Activated T-cell treated with anti-CD3 and anti-CD28 coated beads, Interleukin-2, amount 50 U/mL, for 24 hours (primary cell): ENCODE data around the gene SPATA20.
A peak's percentile ranks its signal among the peaks of the same experiment; 100 is the strongest.

Experiments used
- DNase-seq: peaks from one replicate; pipeline ENCODE4 v3.0.0-alpha.2; 2020
- H3K27ac Mint-ChIP-seq: 2 replicates; pipeline ENCODE4 v1.8.0; 2020; ENCODE audit warnings: mild to moderate bottlenecking, mixed read lengths
- H3K27me3 Mint-ChIP-seq: 2 replicates; pipeline ENCODE4 v1.8.0; 2020; ENCODE audit warnings: mixed read lengths
- H3K36me3 Mint-ChIP-seq: 2 replicates; pipeline ENCODE4 v1.8.0; 2020; ENCODE audit warnings: low read depth, mixed read lengths
- H3K4me1 Mint-ChIP-seq: 2 replicates; pipeline ENCODE4 v1.8.0; 2020; ENCODE audit warnings: low read depth, mixed read lengths
- H3K4me3 Mint-ChIP-seq: 2 replicates; pipeline ENCODE4 v1.8.0; 2020; ENCODE audit warnings: mild to moderate bottlenecking, moderate library complexity, mixed read lengths
- H3K9me3 Mint-ChIP-seq: 2 replicates; pipeline ENCODE4 v1.8.0; 2020; ENCODE audit warnings: mixed read lengths

The SPATA20 gene

DNA sequence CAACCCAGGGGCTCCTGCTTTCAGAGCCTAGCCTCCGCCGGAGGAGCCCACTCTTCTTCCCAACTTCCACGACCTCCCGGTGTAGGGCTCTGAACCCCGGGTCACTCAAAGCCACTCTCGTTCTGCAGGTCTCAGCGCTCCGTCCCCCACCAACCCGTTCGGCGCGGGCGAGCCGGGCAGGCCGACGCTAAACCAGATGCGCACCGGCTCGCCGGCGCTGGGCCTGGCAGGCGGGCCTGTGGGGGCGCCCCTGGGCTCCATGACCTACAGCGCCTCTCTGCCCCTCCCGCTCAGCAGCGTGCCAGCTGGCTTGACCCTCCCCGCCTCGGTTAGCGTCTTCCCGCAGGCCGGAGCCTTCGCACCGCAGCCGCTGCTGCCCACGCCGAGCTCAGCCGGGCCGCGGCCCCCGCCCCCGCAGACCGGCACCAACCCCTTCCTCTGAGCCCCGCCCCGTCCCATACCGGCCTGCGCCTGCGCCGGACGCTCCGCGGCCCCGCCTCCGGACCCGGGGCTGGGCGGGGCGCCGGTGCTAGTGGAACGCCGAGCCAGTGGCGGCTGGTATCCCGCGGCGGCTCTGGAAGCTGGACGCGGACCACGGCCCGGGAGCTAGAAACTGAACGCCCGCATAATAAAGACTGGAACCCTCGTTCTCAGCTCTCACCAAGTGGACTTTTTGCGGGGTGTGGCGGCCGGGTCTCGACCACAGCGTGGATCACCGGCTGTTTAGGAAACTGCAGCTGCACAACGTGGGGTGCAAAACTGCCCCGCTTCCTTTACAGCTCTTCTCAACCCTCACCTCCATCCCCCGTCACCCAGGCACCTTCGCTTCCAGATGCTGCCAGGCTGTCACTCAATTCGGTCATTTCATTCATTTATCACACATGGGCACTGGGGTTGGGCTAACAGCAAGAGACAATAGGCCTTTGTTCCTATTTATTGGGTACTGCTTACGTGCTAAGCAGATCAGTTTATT is 5.0 kb upstream of the SPATA20 start:
- Mint-ChIP-seq H3K36me3 (no peaks in the 10 kb centered on the region), H3K9me3 (no peaks in the 10 kb centered on the region), H3K4me3 (peak overlapping the region; percentile 78), H3K27me3 (peaks cover 13% of the 10 kb centered on the region), H3K4me1 (peaks cover 17% of the 10 kb centered on the region), H3K27ac (no peak overlapping the region)
- peak; percentile 94 for DNase-seq

DNA sequence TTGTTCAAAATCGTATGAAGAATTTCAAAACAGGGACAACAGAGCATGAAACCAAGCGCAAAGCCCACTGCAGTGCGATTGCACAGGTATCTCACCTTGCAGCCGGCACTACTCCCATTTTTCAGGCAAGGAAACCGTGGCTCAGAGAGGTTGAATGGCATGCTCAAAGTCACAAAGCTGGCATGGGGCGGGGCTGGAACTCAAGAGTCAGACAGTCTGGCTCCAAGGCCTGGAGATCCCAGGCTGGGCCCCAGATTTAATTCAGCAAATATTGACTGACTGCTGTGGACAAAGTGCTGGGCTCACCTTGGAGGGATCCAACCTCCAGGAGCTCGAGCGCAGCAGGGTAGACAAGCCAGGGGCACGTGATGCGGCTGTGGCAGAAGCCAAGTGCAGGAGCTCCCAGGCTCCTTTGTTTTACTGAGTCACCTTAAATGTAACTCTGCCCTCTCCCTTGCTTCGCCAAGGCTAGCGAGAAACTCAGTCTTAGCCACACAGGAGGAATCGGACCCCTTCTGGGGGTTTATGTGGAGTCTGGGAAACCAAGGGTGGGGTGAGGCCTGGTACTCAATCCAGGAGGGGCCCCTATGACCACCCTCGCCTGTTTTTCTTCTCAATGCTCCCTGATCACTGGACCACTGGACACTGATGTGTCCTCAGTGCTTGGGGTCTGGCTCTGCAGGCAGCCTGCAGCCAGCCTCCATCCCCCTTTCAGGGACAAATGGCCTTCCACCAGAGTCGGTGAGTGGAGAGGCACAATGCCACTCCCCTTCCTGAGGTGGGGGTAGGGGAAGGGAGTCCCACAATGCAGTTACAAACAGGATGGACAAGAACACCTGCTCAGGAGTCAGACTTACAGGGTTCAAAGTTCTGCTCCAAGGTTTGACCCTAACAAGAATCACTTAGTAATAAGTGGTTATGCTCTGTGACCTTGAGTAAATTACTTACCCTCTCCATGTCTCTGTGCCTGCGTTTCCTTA is 3.9 kb upstream of the SPATA20 start:
- Mint-ChIP-seq H3K36me3 (no peaks in the 10 kb centered on the region), H3K4me1 (peaks cover 20% of the 10 kb centered on the region), H3K4me3 (peak overlapping the region; percentile 78), H3K27ac (no peak overlapping the region), H3K9me3 (no peaks in the 10 kb centered on the region), H3K27me3 (peaks cover 13% of the 10 kb centered on the region)
- no peak for DNase-seq

DNA sequence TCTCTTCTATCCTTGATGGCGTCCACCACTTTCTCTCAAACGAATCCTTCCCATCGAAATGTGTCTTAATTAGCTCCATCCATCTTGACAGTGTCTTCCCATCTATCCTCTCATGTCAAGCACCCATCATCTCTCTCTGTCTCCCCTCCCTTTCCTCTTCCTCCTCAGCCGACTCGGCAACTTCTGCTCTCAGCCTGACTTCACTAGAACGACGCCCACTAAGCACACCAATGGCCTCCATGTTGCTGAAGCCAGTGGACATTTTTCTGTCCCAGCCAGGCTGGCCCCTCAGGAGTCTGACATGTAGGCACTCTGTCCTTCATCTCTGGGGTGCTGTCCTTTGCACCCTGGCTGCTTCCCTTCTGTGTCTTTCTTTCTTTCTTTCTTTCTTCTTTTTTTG is 2.5 kb upstream of the SPATA20 start:
- peaks cover 20% of the 10 kb centered on the region for H3K4me1 Mint-ChIP-seq
- H3K27me3 Mint-ChIP-seq = peaks cover 13% of the 10 kb centered on the region
- no peak for DNase-seq
- H3K9me3 Mint-ChIP-seq = no peaks in the 10 kb centered on the region
- no peak overlapping the region for H3K4me3 Mint-ChIP-seq
- H3K27ac Mint-ChIP-seq = no peak overlapping the region
- H3K36me3 Mint-ChIP-seq = no peaks in the 10 kb centered on the region

- Mint-ChIP-seq H3K27ac (no peak overlapping the region), H3K4me3 (no peak overlapping the region), H3K4me1 (peaks cover 20% of the 10 kb centered on the region), H3K9me3 (no peaks in the 10 kb centered on the region), H3K36me3 (no peaks in the 10 kb centered on the region), H3K27me3 (peaks cover 13% of the 10 kb centered on the region)
- no peak for DNase-seq
Observed at GRCh38 chr17:50545311-50545710, 1.7 kb upstream of the SPATA20 start.

DNA sequence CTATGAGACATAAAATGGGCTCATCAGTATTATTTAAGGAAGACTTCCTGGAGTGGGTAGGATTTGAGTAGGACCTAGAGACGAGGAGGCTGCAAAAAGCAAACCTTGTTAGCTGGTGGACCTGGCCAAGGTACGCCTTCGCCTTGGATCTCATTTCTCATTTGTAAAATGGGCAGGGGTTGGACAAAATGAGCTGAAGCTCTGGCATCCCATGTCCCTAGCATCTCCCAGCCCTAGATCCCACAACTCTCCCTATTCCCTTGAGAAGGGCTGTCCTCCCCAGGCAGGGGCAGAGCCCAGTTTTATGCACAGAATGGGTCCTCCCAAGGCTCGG is 306 bp upstream of the SPATA20 start:
- H3K4me3 Mint-ChIP-seq = peak overlapping the region; percentile 8
- H3K27ac Mint-ChIP-seq = no peak overlapping the region

DNA sequence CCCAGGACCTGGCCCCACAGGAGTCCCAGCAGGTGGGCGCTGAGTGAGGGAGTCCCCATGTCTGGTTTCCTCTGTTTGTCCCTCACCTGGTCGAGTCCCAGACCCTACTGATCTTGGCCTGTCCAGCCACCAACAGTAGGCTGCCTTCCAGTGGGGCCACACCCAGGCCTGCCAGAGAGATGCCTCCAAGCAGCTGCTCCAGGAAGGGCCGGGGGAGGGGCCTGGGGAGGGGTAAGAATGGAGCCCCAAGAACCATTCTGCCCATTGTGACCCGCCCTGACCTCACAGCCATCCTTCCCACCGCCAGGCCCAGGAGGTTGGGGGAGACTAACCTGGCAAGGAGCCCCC is 736 bp downstream of the SPATA20 start:
- Mint-ChIP-seq H3K27me3 (peaks cover 13% of the 10 kb centered on the region), H3K4me1 (peaks cover 5% of the 10 kb centered on the region), H3K9me3 (no peaks in the 10 kb centered on the region), H3K4me3 (peak overlapping the region; percentile 66), H3K27ac (no peak overlapping the region), H3K36me3 (no peaks in the 10 kb centered on the region)
- no peak for DNase-seq

More for the DNA sequence above, 306 bp upstream of the SPATA20 start:
- Mint-ChIP-seq H3K4me1 (peaks cover 14% of the 10 kb centered on the region), H3K9me3 (no peaks in the 10 kb centered on the region), H3K27me3 (peaks cover 13% of the 10 kb centered on the region), H3K36me3 (no peaks in the 10 kb centered on the region)
- DNase-seq = no peak

DNA sequence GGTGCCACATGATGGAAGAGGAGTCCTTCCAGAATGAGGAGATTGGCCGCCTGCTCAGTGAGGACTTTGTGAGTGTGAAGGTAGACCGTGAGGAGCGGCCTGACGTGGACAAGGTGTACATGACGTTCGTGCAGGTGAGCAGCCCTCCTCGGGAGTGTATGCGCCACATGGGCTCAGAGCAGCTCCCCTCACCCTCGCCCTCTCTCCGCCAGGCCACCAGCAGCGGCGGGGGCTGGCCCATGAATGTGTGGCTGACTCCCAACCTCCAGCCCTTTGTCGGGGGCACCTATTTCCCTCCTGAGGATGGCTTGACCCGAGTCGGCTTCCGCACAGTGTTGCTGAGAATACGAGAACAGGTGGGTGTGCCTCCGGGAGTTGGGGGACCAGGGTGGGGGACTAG is 1.9 kb downstream of the SPATA20 start:
- no peaks in the 10 kb centered on the region for H3K36me3 Mint-ChIP-seq
- peaks cover 5% of the 10 kb centered on the region for H3K4me1 Mint-ChIP-seq
- no peaks in the 10 kb centered on the region for H3K9me3 Mint-ChIP-seq
- no peak overlapping the region for H3K27ac Mint-ChIP-seq
- no peak overlapping the region for H3K4me3 Mint-ChIP-seq
- peaks cover 13% of the 10 kb centered on the region for H3K27me3 Mint-ChIP-seq
- no peak for DNase-seq

GRCh38 chr17:50549256-50549941 is 2.4 kb downstream of the SPATA20 start:
- Mint-ChIP-seq H3K4me1 (peaks cover 5% of the 10 kb centered on the region), H3K4me3 (no peak overlapping the region), H3K27me3 (peaks cover 8% of the 10 kb centered on the region), H3K9me3 (no peaks in the 10 kb centered on the region), H3K27ac (no peak overlapping the region), H3K36me3 (no peaks in the 10 kb centered on the region)
- no peak for DNase-seq

DNA sequence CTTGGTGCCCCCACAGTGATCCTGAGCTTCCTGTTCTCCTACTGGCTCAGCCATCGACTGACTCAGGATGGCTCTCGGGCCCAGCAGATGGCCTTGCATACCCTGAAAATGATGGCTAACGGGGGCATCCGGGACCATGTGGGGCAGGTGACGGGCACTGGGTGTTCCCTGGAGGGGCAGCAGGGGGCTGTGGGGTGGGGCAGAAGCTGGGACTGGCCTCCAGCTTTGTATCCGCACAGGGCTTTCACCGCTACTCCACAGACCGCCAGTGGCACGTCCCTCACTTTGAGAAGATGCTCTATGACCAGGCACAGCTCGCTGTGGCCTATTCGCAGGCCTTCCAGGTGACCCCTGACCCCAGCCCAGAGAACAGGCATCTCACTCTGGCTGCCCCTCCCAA is 3.0 kb downstream of the SPATA20 start:
- H3K4me1 Mint-ChIP-seq = peaks cover 5% of the 10 kb centered on the region
- H3K27me3 Mint-ChIP-seq = peaks cover 6% of the 10 kb centered on the region
- DNase-seq = no peak
- no peaks in the 10 kb centered on the region for H3K36me3 Mint-ChIP-seq
- no peak overlapping the region for H3K4me3 Mint-ChIP-seq
- no peak overlapping the region for H3K27ac Mint-ChIP-seq
- no peaks in the 10 kb centered on the region for H3K9me3 Mint-ChIP-seq

DNA sequence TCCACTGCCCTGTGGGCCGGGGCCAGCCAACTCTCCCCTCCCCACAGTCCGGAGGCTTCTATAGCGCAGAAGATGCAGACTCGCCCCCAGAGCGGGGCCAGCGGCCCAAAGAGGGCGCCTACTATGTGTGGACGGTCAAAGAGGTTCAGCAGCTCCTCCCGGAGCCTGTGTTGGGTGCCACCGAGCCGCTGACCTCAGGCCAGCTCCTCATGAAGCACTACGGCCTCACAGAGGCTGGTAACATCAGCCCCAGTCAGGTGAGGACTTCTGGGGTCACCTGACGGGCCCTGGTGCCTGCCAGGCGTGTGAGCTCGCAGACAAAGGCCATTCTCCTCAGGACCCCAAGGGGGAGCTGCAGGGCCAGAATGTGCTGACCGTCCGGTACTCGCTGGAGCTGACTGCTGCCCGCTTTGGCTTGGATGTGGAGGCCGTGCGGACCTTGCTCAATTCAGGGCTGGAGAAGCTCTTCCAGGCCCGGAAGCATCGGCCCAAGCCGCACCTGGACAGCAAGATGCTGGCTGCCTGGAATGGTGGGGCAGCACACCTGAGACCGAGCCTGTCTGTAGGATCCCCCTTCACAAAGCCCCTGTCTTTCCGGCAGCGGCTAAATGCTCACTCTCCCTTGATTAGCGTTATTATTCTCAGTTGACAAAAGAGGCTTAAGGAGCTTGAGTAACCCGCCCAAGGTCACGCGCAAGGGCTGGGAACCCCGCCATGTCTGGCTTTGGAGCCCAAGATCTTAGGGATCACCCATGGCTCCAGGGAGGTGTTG is 3.9 kb downstream of the SPATA20 start:
- Mint-ChIP-seq H3K4me3 (no peak overlapping the region), H3K4me1 (peaks cover 5% of the 10 kb centered on the region), H3K9me3 (no peaks in the 10 kb centered on the region), H3K36me3 (no peaks in the 10 kb centered on the region), H3K27ac (no peak overlapping the region), H3K27me3 (peaks cover 3% of the 10 kb centered on the region)
- no peak for DNase-seq

- DNase-seq = no peak
- Mint-ChIP-seq H3K9me3 (no peaks in the 10 kb centered on the region), H3K4me3 (no peak overlapping the region), H3K4me1 (peaks cover 5% of the 10 kb centered on the region), H3K36me3 (no peaks in the 10 kb centered on the region), H3K27ac (no peak overlapping the region), H3K27me3 (peaks cover under 1% of the 10 kb centered on the region)
Observed at GRCh38 chr17:50551433-50551815, 4.5 kb downstream of the SPATA20 start.

DNA sequence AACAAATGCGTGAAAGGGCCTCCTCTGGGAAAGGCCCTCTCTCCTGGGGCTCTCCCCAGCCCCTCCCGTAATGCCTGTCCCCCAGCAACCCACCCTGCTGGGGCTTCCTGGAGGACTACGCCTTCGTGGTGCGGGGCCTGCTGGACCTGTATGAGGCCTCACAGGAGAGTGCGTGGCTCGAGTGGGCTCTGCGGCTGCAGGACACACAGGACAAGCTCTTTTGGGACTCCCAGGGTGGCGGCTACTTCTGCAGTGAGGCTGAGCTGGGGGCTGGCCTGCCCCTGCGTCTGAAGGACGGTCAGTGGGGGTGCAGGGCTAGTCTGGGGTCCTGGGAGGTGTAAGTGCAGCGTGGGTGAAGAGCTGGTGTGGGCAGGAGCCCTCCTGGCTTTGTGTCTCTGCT is 4.9 kb downstream of the SPATA20 start:
- Mint-ChIP-seq H3K36me3 (no peaks in the 10 kb centered on the region), H3K27me3 (peaks cover 5% of the 10 kb centered on the region), H3K9me3 (no peaks in the 10 kb centered on the region), H3K4me3 (no peak overlapping the region), H3K4me1 (peaks cover 3% of the 10 kb centered on the region), H3K27ac (no peak overlapping the region)
- no peak for DNase-seq

- Mint-ChIP-seq H3K9me3 (no peaks in the 10 kb centered on the region), H3K27me3 (peaks cover 26% of the 10 kb centered on the region), H3K4me3 (no peak overlapping the region), H3K27ac (no peak overlapping the region), H3K36me3 (no peaks in the 10 kb centered on the region), H3K4me1 (peaks cover 3% of the 10 kb centered on the region)
- DNase-seq = no peak
Observed at GRCh38 chr17:50554201-50554600, 7.2 kb downstream of the SPATA20 start.

DNA sequence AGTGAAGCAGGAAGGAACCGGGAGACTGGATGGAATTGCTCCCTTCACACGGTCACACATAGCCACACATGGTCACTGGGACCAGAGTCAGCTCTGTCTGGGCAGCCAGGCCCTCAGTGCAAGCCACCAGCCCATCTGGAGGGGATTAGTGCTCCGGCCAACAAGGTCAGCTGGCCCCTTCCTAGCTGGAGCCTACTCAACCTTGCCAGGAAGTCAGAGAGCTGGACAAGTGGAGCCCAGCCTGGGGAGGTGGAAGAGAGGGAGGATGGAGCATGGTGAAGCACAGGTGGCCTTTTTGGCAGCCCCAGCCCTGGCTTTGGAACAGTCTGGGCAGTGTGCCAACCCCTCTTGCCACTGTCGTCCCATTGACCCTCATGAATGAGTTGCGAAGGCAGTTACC is 9.8 kb downstream of the SPATA20 start:
- Mint-ChIP-seq H3K27ac (no peak overlapping the region), H3K36me3 (no peaks in the 10 kb centered on the region), H3K4me3 (no peak overlapping the region), H3K9me3 (no peaks in the 10 kb centered on the region), H3K4me1 (peaks cover 14% of the 10 kb centered on the region), H3K27me3 (peaks cover 38% of the 10 kb centered on the region)
- no peak for DNase-seq
